GM06990 (cell line): Measurements from ENCODE around the gene CCNT2.
"Not testable (repeated sequence)": the region's sequence is repeated elsewhere in the genome, so short reads cannot be mapped to it uniquely, and the experiment has no call there.

Experiments used
- DNase-seq: peaks from one replicate; pipeline ENCODE4 v3.0.0-alpha.2; 2011; ENCODE audit not compliant: insufficient read length; ENCODE audit errors: extremely low read depth
- H3K27me3 ChIP-seq: replicated peaks from 2 replicates; pipeline ENCODE4 v1.6.0; 2011; ENCODE audit warnings: low read length; ENCODE audit not compliant: control insufficient read depth, insufficient read depth
- H3K36me3 ChIP-seq: 2 replicates; pipeline ENCODE4 v1.5.1; 2011; ENCODE audit warnings: low read length; ENCODE audit not compliant: control insufficient read depth, insufficient read depth
- H3K4me3 ChIP-seq: replicated peaks from 2 replicates; pipeline ENCODE4 v1.5.1; 2011; ENCODE audit warnings: low read depth, mild to moderate bottlenecking, control low read depth, low read length
- CTCF ChIP-seq: IDR thresholded peaks from 2 replicates; pipeline ENCODE4 v1.5.1; 2011; ENCODE audit warnings: low read length, control low read depth, mild to moderate bottlenecking, inconsistent platforms; ENCODE audit not compliant: insufficient read depth, poor library complexity, severe bottlenecking

CCNT2 gene

DNA sequence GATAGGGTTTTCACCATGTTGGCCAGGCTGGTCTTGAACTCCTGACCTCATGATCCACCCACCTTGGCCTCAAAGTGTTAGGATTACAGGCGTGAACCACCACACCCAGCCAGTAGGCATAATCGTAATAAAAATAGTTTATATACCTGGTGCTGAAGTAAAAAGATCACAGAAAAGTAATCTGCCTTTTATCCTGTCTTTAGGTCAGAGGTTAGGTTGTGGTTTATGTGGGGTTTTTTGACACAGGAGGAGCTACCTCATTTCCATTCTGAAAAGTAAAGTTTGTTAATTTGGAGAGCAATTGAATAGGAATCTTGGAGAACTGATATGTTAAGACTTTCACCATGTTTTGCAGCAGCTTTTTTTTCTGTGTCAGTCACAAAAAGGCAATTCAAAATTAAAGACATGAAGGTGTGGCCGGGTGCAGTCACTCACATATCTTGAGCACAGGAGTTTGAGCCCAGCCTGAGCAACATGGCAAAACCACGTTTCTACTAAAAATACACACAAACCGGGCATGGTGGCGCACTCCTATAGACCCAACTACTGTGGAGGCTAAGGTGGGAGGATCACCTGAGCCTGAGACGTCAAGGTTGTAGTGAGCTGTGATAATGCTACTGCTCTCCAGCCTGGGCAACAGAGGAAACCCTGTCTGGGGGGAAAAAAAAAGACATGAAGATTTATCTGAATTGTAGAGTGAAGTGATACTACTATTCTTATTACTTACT is 31.5 kb downstream of the CCNT2 start:
- peaks cover 19% of the 10 kb centered on the region for H3K36me3 ChIP-seq
- H3K4me3 ChIP-seq, result no peak overlapping the region
- no peaks in the 10 kb centered on the region for H3K27me3 ChIP-seq
- DNase-seq, result no peak
- TF ChIP-seq CTCF, result no peak

- TF ChIP-seq CTCF, result no peak
- Histone ChIP-seq H3K36me3 (peaks cover 20% of the 10 kb centered on the region), H3K27me3 (no peaks in the 10 kb centered on the region), H3K4me3 (no peak overlapping the region)
- DNase-seq, result no peak
Observed at GRCh38 chr2:134950886-134951285, 32.3 kb downstream of the CCNT2 start.

DNA sequence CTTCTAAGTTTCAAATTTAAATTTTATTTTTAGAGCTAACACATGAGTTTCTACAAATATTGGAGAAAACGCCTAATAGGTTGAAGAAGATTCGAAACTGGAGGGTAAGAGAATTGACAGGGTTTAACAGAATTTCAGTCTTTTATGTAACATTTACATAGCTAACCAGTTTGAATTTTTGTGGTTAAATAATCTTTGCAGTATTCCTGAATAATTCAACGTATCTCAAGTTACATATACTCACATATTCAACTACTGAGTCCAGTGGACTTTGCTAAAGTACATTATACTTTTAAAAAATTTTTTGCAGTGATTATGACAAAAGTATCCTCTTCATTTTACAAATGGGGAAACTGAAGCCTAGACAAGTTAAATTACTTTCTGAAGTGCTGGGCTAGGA is 34.0 kb downstream of the CCNT2 start:
- H3K36me3 ChIP-seq, result peaks cover 18% of the 10 kb centered on the region
- H3K4me3 ChIP-seq, result no peak overlapping the region
- no peaks in the 10 kb centered on the region for H3K27me3 ChIP-seq
- no peak for TF ChIP-seq CTCF
- no peak for DNase-seq

DNA sequence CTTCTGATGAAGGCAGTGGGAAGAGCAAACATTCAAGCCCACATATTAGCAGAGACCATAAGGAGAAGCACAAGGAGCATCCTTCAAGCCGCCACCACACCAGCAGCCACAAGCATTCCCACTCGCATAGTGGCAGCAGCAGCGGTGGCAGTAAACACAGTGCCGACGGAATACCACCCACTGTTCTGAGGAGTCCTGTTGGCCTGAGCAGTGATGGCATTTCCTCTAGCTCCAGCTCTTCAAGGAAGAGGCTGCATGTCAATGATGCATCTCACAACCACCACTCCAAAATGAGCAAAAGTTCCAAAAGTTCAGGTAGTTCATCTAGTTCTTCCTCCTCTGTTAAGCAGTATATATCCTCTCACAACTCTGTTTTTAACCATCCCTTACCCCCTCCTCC is 35.4 kb downstream of the CCNT2 start:
- DNase-seq, result no peak
- Histone ChIP-seq H3K36me3 (peaks cover 13% of the 10 kb centered on the region), H3K4me3 (no peak overlapping the region), H3K27me3 (no peaks in the 10 kb centered on the region)
- TF ChIP-seq CTCF, result no peak

DNA sequence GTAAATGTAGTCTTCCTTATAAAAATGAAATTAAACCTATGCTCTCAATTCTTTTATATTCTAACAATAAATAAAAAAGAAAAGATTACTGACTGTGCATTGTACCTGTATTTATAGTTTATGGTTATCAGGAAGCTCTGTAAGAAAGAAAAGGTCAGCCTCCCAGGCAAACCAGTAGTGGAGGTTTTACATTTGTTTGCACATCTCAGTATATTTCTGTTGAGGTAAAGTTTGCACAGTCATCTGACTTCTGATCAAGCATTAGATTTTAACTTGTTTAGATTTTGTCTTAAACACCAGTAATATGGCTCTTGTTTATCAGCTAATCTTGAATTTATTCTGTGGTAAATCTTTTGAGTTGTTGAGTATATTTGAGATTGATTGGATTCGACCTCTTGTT is 37.1 kb downstream of the CCNT2 start:
- TF ChIP-seq CTCF, result no peak
- H3K4me3 ChIP-seq, result no peak overlapping the region
- peaks cover 10% of the 10 kb centered on the region for H3K36me3 ChIP-seq
- no peaks in the 10 kb centered on the region for H3K27me3 ChIP-seq
- DNase-seq, result no peak

- Histone ChIP-seq H3K27me3 (no peaks in the 10 kb centered on the region), H3K36me3 (peaks cover 10% of the 10 kb centered on the region), H3K4me3 (no peak overlapping the region)
- no peak for DNase-seq
- TF ChIP-seq CTCF, result no peak
Observed at GRCh38 chr2:134957477-134957876, 38.9 kb downstream of the CCNT2 start.

DNA sequence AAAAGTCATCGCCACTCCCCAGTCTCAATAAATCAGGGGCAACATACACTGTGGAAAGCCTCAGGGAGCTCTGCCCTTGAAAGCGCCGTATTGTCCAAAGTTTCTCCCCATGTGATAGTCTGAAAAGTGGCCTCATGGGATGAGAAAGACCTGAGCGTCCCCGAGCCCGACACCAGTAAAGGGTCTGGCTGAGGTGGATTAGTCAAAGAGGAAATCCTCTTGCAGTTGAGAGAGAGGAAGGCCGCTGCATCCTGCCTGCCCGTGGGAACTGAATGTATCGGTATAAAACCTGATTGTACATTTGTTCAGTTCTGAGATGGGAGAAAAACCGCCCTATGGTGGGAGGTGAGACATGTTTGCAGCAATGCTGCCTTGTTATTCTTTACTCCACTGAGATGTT is 48.5 kb downstream of the CCNT2 start:
- not testable (repeated sequence) for H3K4me3 ChIP-seq, H3K36me3 ChIP-seq, H3K27me3 ChIP-seq, DNase-seq
